Activated CD4-positive, alpha-beta T cell treated with anti-CD3 and anti-CD28 coated beads, Interleukin-2, amount 50 U/mL, for 1 hour (primary cell): Measurements from ENCODE around the gene CACNA2D1.
"Not testable (repeated sequence)": the region's sequence is repeated elsewhere in the genome, so short reads cannot be mapped to it uniquely, and the experiment has no call there.

Experiments used
- DNase-seq: peaks from one replicate; pipeline ENCODE4 v3.0.0-alpha.2; 2020

Gene CACNA2D1

GRCh38 chr7:82021036-82021435, 422.5 kb downstream of the CACNA2D1 start:
- no peak for DNase-seq

GRCh38 chr7:82019551-82020475, 423.8 kb downstream of the CACNA2D1 start:
- no peak for DNase-seq

GRCh38 chr7:82018226-82018625, 425.4 kb downstream of the CACNA2D1 start:
- no peak for DNase-seq

- no peak for DNase-seq
Observed at GRCh38 chr7:82017334-82017943, 426.1 kb downstream of the CACNA2D1 start.

- DNase-seq = no peak
Observed at GRCh38 chr7:82015751-82016150, 427.8 kb downstream of the CACNA2D1 start.

GRCh38 chr7:82014574-82014973, 429.0 kb downstream of the CACNA2D1 start:
- DNase-seq = not testable (repeated sequence)

GRCh38 chr7:82012453-82012852, 431.1 kb downstream of the CACNA2D1 start:
- DNase-seq = no peak

GRCh38 chr7:82010416-82010815, 433.2 kb downstream of the CACNA2D1 start:
- DNase-seq = no peak

- no peak for DNase-seq
Observed at GRCh38 chr7:82007315-82007714, 436.3 kb downstream of the CACNA2D1 start.

- DNase-seq = no peak
Observed at GRCh38 chr7:82005056-82005455, 438.5 kb downstream of the CACNA2D1 start.

- no peak for DNase-seq
Observed at GRCh38 chr7:81993186-81993585, 450.4 kb downstream of the CACNA2D1 start.

GRCh38 chr7:81990395-81990794, 453.2 kb downstream of the CACNA2D1 start:
- no peak for DNase-seq

GRCh38 chr7:81986723-81987470, 456.7 kb downstream of the CACNA2D1 start:
- no peak for DNase-seq

GRCh38 chr7:81983406-81983805, 460.2 kb downstream of the CACNA2D1 start:
- DNase-seq = no peak

- no peak for DNase-seq
Observed at GRCh38 chr7:81973117-81973516, 470.5 kb downstream of the CACNA2D1 start.

- no peak for DNase-seq
Observed at GRCh38 chr7:81960026-81960425, 483.6 kb downstream of the CACNA2D1 start.

- no peak for DNase-seq
Observed at GRCh38 chr7:81957517-81957916, 486.1 kb downstream of the CACNA2D1 start.

GRCh38 chr7:81956520-81956919, 487.1 kb downstream of the CACNA2D1 start:
- no peak for DNase-seq

- DNase-seq = no peak
Observed at GRCh38 chr7:81949306-81949705, 494.3 kb downstream of the CACNA2D1 start.

- DNase-seq = no peak
Observed at GRCh38 chr7:81944058-81944457, 499.5 kb downstream of the CACNA2D1 start.

GRCh38 chr7:81937091-81937490, 506.5 kb downstream of the CACNA2D1 start:
- DNase-seq = no peak

- DNase-seq = no peak
Observed at GRCh38 chr7:81934596-81935301, 508.8 kb downstream of the CACNA2D1 start.

- no peak for DNase-seq
Observed at GRCh38 chr7:81932936-81933335, 510.6 kb downstream of the CACNA2D1 start.
